Activated T-cell treated with anti-CD3 and anti-CD28 coated beads, Interleukin-2, amount 50 U/mL, for 1 hour (primary cell): ENCODE measurements around the gene OR10G3.

ENCODE experiments used
- DNase-seq: peaks from one replicate; pipeline ENCODE4 v3.0.0-alpha.2; 2020

The OR10G3 gene

DNA sequence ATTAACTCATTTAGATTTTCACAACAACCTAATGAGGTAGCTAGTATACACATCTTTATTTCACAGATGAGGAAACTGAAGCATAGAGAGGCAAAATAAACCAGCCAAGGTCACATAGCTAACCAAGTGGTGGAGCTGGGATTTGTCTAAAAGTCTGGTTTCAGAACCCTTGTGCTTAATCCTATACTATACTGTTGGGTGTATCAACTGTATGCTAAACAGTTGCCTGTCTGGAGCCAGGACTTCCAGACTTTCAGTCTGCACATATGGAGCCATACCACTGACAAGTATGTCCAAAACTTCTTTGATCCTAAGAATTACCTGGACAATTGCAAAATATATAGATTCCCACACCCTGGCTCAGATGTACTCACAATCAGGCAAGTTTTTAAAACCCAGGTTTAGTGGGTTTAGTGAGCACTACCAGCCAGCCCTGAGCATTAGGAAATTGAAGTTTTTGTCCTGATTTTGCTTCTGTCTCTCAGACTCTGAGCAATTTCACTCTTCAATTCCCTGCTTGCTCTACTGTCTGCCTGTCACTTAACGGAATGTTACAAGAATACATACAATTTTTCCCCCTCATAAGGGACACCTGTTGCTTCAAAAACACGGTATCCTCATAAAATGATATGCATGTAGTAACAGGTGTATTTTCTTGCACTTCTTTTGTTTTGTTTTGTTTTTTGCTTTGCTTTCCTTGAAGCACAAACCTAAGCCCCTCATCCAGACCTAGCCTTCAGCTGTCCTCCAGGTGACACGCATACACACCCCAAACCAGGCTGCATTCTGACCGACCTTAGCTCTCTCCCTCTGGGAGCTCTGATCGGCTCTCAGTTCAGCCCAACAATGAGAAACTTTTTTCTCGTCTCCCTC is 44.1 kb downstream of the OR10G3 start:
- DNase-seq: no peak

DNA sequence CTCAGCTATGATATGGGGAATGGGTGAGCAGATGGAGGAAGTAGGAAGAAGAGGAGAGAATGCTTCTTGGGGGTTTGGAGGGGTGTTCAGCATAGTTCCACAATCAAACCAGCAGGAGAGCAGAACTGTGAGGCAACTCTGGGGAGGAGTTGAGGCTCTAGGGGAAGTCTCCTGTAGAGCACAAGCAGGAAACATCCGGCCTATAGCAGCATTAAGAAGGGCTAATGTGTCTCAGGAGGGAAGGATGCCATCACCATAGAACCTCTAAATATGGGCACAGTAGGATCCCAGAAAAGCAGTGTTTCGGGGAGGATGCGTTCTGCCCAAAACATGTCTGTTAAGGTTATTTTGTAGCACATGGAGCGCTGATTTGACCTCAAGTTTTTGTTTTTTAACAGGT is 45.3 kb downstream of the OR10G3 start:
- DNase-seq: no peak

DNA sequence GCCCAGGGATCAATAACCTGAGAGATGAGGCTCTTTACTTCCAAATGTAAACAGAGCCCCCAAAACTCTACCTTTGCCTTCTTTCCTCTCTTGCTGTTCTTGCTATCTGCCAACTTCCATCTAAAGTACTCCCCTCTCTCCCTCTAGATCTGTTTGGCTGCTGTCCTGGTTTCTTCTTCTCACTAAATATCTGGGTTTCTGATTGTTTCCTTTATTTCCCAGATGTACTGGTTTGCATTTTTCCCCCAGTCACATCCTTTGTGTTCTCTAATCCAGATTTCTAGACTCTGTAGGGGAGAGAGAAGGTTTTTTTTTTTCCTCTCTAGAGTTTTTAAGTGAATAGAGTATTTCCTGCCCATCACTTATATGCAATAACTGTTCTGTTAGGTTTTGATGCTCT is 46.6 kb downstream of the OR10G3 start:
- DNase-seq: no peak

DNA sequence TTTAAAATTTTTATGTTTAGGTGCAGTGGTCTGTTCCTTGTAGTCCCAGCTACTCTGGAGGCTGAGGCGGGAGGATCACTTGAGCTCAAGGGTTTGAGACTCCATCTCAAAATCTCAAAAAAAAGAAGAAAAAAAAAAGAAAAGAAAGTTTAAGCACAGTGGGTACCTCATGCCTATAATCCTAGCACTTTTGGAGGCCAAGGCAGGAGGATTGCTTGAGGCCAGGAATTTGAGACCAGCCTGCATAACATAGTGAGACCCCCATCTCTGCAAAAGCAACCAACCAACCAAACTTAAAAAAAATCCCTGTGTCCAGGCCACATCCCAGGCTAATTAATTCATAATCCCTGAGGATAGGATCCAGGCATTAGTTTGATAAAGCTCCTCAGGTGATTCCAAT is 50.4 kb downstream of the OR10G3 start:
- no peak for DNase-seq

DNA sequence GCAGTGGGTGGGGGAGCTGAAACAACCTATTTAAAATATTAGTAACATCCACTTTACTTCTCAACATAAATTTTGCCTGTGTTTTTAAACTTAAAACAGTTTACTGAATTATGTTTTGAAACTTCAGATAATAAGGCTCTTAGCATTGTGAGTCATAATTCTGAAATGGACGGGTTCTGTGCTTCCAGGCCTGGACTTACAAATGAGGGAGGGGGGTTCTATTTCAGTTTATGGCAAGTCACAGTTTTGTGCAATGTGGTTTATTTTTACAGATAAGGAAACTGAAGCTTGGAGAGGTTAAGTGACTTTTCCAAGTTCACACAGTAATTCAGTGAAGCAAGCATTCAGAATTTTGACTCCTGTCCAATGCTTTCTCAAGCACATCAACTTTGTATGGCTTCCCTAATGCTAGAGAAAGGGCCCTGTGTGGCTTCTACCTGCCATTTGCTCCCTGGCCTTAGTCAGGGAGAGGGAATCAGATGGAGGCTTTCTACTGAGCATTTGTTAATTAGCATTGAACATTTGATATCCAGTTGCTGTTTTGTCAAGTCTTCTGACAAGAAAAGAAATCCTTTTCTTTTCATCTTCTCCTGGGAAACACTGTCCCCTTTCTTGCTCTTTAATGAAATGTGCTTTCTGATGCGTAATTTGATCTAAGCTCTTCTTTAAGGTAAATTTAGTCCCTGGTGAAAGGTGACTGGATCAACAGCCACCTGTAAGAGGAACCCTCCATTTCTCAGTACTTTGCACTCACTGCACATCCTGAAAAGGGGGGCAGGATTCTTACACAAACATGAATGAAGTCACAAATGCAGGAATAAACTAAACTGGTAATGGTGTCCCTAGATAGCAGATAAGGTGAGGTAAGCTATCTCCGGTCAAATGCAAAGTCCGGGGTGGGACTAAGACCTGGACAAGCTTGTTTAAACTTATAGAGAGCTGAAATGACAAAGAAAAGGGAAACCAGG is 51.2 kb downstream of the OR10G3 start:
- no peak for DNase-seq

DNA sequence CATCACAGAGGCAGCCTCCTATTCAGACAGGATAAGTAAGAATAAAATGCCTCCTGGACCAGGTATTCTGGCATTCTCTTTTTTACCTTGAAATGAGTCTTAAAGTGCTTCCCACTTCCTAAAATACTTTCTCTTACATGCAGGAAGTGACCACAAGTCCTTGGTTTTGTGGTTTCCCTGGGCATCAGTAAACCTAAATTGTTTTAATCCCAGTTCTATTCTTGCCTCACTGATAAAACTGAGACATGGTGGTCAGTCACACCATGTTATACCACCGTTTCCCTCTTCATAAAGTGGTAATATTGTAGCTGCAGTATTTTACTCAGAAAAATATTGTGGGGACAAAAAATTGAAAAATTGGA is 52.6 kb downstream of the OR10G3 start:
- no peak for DNase-seq

DNA sequence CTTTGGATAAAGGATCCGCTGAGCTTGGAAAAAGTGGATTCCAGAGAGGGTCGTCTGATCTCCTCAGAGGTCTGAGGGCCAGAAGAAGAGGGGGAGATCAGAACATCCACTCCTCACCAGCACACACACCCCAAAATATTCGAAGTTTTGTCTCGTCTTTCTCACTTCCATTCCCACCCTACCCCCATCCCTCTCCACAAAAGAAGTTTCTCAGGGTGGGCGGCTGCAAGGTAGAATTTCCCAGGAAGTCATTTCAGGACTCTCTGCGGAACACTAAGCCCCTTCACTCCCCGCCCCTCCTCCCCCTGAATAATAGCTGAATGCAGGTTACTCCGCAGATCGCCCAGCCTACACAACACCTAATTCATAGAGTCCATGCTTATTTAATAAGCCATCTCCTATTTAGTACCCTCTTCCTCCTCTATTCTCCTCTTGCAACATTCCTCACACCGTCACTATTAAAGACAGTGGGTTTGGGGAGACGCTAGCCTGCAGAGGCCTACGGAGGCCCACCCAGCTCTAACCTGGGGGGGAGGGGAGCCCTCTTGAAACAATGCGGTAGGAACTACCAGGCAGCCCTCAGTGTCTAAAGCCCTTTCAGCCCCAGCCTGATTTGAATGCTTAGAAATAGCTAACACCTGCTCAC is 53.1 kb downstream of the OR10G3 start:
- no peak for DNase-seq

DNA sequence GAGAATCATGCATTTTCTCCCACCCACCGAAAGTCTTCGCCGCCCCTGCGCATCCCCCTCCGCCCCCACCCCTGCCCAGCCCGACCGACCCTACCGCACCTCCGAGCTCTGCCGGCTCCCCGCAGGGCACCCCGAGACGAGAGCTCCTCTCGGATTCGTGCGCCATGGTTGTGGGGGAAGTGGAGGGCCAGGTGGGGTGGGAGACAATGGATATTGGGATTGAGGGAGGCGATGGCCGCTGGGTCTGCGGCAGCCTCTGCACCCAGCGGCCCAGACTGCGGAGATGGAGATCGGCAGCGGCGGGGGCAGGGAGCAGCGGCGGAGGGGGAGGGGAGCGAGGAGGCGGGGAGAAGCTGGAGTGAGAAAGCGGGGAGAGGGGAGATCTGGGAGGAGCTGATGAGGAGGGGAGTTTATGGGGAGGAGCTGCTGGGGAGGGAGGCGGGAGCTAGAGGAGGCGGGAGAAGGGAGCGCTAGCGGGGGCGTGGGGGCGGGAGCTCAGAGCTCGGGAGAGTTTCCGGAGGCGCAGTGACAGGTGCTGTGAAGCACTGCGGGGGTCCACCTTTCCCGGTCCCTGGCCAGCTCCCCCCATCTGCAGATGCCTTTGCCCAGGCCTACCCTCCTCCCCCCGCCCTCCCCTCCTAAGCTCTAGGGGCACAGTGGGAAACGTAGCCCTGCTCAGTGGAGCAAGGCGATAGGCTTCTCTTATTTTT is 53.8 kb downstream of the OR10G3 start, which contains the start of gene SALL2:
SALL2 (minus strand) TSS at position 385 of the 710 bp plus-strand sequence; CDS start at position 166, 219 bp downstream.
- peak; percentile 66 for DNase-seq

DNA sequence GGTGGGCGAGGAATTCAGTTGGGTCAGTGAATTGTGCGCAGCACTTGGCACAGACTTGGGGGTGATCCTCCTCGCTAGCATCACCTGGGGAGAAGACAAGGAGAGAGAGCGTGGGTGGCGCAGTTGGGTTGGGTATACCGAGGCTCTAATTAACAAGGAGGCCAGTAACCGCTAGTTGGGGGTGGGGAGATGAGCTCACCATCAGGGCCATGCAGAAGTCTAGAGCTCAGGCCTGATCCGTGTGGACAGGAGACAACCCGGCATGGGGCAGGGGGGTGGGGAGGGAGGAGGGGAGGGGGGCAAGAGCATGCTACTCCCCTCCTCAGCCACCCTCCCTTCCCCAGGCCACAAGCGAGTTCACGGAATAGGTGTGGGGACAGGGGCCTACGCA is 54.3 kb downstream of the OR10G3 start:
- no peak for DNase-seq

DNA sequence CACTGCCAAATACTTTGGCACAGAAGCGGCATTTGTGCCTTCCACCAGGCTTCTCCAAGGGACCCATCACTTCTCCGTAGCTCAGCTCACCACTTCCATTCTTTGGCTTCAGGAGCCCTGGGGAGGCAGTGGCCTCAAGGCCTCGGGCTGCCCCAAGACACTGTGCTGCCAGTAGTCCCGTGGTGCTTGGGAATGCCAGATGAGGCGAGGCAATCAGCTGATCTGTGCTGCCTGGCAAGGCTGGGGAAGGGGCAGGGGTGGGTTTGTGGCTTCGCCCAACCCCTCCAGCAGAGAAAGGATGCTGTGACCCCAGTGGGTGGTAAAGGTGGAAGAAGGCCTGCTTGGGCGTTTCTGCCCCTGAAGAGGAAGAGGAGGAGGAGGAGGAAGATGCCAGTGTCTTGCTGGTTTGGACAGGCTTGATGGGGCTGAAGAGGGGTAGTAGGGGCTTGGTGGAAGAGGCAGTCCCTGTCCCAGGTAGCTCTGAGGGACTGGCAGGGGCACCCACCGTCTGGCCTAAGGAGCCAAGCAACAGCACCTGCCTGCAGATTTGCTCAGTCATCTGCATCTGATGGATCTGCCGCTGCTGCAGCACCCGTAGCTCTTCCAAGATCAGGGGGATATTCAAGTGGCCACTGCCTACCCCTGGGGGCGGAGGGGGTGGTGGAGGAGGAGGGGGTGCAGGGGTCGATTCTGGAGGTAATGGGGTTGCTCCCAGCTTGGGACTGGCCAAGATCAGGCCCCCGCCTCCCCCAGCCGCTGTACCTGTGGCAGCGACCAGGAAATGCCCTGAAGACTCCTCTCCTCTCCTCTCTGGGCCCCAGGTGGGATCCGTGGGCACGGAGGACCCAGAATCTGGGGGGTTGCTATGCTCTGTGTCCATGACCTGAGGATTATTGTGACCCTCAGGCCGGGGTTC is 55.0 kb downstream of the OR10G3 start:
- DNase-seq: no peak

DNA sequence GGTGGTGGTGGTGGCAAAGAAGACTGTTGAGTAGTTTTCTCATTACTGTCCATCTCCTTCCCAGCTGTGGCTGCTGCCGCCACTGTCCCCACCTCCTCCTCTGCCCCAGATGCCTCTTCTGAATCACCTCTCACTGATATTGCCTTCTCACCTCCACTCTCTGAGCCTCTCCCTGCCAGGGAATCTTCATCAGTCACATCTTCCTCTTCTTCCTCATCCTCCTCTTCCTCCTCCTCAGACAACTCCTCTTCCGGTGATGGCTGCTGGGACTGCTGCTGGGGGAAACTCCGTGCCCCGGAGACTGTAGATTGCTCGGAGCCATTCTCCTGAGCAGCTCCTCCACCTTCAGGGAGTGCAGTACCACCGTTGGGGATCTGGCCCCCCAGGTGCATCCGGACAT is 56.7 kb downstream of the OR10G3 start:
- no peak for DNase-seq

DNA sequence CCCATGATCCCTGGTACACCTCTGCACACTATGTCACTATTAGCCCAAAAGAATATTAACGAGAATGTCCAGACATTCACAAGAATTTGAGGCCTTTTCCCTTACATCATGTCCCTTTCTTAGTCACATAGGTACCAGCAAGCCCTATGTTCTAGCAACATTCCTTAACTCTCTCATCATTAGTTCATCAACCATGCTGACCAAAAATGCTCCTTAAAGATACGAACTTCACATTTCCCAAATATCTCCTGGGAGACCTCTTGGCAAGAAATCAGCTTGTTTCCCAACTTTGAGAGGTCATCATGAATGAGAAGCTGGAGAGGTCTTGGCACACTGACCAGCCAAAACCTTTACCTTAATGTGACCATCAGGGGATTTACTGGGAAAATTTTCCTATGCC is 58.4 kb downstream of the OR10G3 start:
- DNase-seq: no peak

DNA sequence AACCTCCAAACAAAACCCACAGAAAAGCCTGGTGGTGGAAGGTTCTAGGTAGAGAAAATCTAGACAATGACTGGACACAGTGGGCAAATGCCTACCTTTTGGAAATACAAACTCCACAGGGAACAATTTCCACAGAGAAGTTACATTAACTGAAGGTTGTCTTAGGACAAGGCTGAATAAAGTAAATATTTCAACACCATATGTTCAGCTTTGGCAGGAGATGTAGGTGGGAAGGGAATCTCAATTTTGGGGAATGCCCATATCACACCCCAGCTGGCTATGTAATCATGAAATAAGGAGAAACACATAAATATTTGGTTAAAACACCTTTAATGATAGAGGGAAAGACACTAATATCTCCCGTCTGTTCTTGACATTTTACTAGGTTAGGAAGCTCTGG is 59.1 kb downstream of the OR10G3 start:
- no peak for DNase-seq

DNA sequence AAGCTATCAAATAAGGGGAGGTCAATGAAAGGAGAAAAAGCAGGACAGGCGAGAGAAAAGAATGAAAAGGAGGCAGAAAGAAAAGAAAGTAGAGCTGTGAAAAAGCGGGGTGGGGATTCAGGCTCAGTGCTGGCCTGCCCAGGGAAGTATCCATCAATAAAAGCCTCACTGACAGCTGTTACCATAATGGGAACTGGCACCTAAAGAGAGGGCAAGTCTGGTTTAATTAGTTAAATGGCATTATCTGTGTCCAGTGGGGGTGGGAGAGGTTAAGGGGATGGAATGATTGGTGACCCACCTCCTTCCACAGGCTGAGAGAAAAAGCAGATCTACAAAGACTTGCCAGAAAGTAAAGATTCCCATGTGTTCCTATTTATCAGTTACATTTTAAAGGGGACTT is 61.2 kb downstream of the OR10G3 start:
- no peak for DNase-seq
